Glomerular visceral epithelial cell (primary cell): ENCODE results near the gene PRDM15.

Experiments
- DNase-seq: peaks from one replicate; pipeline ENCODE4 v3.0.0-alpha.2; 2016; ENCODE audit errors: extremely low spot score

Gene PRDM15

DNA sequence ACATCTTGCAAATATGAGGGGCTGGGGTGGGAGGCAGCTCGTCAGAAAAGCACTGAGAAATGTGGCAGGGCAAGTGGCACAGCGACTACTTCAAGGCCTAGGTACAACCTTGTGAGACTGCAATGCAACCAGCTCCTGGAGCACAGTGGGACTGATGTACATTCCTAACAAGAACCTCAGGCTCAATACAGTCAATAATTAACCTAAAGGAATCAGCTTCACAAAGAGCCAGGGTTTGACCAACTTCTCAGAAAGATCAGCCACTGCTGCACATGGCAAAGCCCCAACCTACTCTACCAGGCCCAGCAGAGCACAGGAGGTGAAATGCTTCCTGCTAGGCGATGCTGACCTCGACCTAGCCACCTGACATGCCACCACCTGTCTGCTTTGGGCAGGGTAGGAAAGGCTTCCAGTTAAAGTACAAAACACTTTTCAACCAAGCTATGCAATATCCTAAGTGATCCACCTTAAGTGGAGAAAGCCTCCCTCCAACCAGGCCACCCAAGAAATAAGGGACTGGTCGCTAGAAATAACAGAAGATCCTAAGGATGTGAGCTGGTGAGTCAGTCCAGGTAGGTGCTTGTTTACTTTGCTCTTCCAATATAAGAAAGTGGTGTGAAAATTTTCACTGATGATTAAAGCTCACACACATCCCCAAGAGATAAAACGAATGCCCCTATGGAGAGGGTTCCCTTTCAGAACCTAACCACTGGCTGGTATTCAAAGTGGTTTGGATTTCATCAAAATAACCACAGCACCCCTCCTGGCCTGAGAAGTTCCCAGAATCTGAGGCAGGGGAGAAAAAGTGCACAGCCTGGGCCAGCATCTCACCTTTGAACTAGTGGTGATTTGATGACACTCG lies 114.4 kb downstream of the PRDM15 start:
- DNase-seq, result peak; percentile 85

GRCh38 chr21:41763996-41764395 lies 115.1 kb downstream of the PRDM15 start:
- no peak for DNase-seq

- peak; percentile 46 for DNase-seq
These were observed 115.7 kb downstream of the PRDM15 start for GRCh38 chr21:41763398-41763931.

GRCh38 chr21:41762753-41763152 lies 116.4 kb downstream of the PRDM15 start:
- no peak for DNase-seq

GRCh38 chr21:41761934-41762635 lies 117.1 kb downstream of the PRDM15 start:
- no peak for DNase-seq

GRCh38 chr21:41761211-41761933 lies 117.8 kb downstream of the PRDM15 start:
- peak; percentile 48 for DNase-seq

DNA sequence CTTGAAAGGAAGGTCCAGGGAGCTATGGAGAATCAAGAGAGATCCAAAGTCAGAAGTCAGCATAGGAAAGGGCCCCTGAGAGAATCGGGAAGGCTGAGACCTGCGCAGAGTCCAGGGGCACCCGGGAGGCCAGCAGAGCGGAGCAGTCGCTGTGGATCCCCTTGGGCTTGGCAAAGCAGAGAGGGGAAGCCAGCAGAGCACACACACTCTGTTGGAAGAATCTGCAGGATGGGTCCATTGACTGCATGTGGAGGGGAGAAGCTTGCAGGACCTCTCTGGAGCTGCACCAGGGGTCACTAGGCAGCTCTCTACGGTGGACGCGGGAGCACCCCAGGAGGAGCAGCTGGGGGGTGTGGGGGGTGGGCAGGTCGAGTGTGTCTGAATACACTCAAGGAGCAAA lies 118.7 kb downstream of the PRDM15 start:
- DNase-seq, result no peak

- no peak for DNase-seq
These were observed 119.2 kb downstream of the PRDM15 start for GRCh38 chr21:41759926-41760325.

- DNase-seq, result peak; percentile 42
These were observed 119.8 kb downstream of the PRDM15 start for GRCh38 chr21:41759214-41759840.

DNA sequence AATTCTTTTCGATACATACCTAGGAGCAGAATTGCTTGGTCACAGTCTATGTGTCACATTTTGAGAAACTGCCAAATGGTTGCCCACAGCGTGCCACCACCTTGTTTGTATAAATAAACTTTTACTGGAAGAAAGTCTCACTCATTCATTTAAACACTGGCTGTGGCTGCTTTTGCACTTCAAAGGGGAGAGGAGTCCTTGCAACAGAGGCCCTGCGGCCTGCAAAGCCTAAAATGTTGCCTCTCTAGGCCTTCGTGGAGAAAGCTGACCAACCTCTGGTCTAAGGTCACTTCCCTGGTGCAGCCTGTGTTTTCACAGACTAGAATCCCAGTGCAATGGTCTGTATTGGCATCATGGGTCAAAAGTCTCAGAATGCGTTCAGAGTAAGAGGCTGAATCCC lies 120.6 kb downstream of the PRDM15 start:
- DNase-seq, result no peak

- no peak for DNase-seq
These were observed 123.0 kb downstream of the PRDM15 start for GRCh38 chr21:41755934-41756773.

GRCh38 chr21:41755258-41755933 lies 123.7 kb downstream of the PRDM15 start:
- no peak for DNase-seq

DNA sequence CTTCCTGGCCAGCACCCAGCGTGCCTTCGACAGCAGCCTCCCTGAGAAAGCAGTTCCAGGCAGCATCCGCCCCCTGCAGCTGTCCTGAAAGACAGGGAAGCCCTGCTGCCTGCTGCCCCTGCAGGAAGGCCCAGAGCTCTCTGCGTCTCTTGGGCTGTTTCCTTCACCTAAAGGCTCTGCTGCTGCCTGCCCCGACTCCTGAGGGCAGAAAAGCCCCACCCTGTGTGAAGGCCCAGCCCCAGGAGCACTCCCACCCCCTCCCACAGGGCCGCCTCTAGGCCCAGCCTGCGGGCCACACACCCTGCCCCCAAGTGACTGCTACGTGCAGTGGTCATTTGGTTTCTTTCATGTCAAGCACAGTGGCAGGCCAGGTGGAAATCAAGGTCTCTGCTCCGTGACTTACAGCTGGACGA lies 124.7 kb downstream of the PRDM15 start:
- DNase-seq, result no peak

- no peak for DNase-seq
These were observed 125.9 kb downstream of the PRDM15 start for GRCh38 chr21:41753006-41753898.

DNA sequence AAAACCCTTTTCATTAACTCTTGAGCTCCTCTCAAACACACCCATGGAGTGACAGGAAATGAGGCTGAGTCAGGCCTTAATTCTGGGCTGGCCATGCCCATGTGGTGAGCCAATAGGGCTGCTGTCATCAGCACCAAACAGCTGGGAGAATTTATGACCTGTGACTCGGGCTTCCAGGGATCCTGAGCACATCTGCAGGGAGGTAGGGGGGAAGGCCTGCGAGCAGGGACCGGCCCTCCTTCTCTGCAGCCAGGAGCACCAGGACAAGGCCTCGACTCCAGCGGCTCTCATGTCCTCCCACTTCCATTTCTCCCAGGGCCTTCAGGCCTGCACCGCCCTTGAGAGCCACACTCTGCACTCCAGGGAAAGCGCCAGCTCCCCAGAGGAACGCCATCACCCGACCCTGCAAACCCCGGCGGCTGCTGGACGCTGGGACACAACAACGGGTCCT lies 126.9 kb downstream of the PRDM15 start:
- peak; percentile 77 for DNase-seq

- DNase-seq, result no peak
These were observed 127.5 kb downstream of the PRDM15 start for GRCh38 chr21:41751611-41752011.

DNA sequence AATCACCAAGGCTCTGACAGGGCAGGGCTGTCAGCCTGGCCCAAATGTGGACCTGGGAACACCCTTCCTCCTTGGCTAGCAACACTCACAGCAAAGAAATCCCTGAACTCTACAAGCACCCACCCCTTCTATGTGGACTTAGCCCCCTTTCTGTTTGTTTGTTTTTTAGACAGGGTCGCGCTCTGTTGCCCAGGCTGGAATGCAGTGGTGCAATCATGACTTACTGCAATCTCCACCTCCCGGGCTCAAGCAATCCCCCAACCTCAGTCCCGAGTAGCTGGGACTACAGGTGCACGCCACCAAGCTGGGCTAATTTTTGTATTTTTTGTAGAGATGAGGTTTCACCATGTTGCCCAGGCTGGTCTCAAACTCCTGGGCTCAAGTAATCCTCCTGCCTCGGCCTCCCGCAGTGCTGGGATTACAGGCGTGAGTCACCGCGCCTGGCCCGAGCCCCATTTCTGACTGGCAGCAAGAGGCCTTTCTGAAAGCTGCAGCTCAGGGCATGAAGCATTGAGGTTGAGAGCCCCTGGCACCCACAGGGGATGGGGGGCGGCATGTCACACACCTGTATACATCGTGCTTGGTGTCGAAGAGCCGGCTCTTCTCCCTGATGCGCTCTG lies 128.5 kb downstream of the PRDM15 start:
- DNase-seq, result peak; percentile 23

DNA sequence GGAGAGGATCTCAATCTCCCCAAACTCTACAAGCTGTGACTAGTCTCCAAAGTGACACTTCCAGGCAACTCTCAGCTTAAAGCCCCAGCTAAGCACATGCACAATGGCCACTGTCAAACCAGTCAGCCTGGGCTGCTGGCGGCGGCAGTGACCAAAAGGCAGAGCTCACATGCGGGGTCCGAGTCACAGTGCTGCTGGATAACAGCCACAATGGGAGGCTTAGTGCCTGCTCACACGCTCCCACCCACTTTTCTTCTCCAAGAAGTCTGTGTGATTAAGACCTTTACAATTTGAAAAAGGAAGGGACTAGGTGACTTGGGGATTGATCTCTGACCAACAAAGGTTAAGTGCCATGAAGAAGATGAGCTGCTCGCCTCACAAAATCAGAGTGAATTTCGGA lies 129.1 kb downstream of the PRDM15 start:
- peak; percentile 10 for DNase-seq

- no peak for DNase-seq
These were observed 129.9 kb downstream of the PRDM15 start for GRCh38 chr21:41749286-41749685.
